NB4 (cell line): ENCODE data around the gene ZNF559.
A peak's percentile ranks its signal among the peaks of the same experiment; 100 is the strongest.

Experiments used
- DNase-seq: peaks from one replicate; pipeline ENCODE4 v3.0.0; 2010; ENCODE audit warnings: low read depth
- H3K4me3 ChIP-seq: one replicate; pipeline ENCODE4 v1.5.1; 2011; ENCODE audit warnings: mild to moderate bottlenecking, low read depth, low read length, moderate library complexity
- MYC ChIP-seq: IDR thresholded peaks from 2 replicates; pipeline ENCODE4 v1.6.1; 2011; ENCODE audit warnings: low read depth, low read length
- POLR2A ChIP-seq: IDR thresholded peaks from 2 replicates; pipeline ENCODE4 v1.6.1; 2011; ENCODE audit warnings: mild to moderate bottlenecking; ENCODE audit not compliant: insufficient read length; ENCODE audit errors: extremely low read depth
- TF ChIP-seq, protein P1 (sequence below): IDR thresholded peaks from one replicate; pipeline ENCODE4 v1.5.1; 2012; ENCODE audit warnings: low read depth, low read length
- TF ChIP-seq, protein P2 (sequence below): IDR thresholded peaks from 2 replicates; pipeline ENCODE4 v1.6.1; 2011; ENCODE audit warnings: low read depth, low read length

ZNF559 gene

DNA sequence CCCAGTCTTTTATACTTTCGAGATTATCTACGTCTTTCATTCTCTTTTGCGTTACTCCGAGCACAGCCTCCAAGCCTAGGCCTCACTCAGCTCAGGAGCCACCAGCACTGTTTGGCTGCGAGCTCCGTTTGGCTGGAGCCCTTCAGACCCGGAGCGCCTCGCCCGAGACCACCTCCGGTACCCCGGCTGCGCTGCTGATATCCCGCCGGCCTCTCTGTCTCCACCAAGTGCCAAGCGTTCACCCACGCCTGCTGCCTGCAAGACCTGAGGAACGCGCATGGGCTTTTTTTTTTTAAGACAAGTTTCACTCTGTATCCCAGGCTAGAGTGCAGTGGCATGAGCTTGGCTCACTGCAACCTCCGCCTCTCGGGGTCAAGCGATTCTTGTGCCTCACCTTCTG lies 24.7 kb downstream of the ZNF559 start:
- no peak for DNase-seq
- TF ChIP-seq POLR2A (no peak), MYC (no peak)
- TF ChIP-seq, protein P1, sequence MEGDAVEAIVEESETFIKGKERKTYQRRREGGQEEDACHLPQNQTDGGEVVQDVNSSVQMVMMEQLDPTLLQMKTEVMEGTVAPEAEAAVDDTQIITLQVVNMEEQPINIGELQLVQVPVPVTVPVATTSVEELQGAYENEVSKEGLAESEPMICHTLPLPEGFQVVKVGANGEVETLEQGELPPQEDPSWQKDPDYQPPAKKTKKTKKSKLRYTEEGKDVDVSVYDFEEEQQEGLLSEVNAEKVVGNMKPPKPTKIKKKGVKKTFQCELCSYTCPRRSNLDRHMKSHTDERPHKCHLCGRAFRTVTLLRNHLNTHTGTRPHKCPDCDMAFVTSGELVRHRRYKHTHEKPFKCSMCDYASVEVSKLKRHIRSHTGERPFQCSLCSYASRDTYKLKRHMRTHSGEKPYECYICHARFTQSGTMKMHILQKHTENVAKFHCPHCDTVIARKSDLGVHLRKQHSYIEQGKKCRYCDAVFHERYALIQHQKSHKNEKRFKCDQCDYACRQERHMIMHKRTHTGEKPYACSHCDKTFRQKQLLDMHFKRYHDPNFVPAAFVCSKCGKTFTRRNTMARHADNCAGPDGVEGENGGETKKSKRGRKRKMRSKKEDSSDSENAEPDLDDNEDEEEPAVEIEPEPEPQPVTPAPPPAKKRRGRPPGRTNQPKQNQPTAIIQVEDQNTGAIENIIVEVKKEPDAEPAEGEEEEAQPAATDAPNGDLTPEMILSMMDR: no peak
- TF ChIP-seq, protein P2, sequence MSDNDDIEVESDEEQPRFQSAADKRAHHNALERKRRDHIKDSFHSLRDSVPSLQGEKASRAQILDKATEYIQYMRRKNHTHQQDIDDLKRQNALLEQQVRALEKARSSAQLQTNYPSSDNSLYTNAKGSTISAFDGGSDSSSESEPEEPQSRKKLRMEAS: no peak
- no peak overlapping the region for H3K4me3 ChIP-seq

DNA sequence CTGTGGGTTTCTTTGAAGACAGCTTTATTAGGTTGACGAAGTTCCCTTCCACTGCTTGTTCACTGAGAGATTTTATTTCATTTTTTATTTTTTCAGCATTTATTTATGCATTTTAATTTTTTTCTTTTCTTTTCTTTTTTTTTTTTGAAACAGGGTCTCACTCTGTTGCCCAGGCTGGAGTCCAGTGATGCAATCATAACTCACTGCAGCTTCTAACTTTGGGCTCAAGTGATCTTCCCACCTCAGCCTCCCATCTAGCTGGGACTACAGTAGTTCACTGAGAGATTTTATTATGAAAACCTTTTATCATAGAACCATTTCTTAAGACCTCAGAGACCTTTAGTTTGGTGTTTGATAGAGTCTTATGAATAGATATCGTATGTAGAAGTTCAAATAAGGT lies 28.5 kb downstream of the ZNF559 start:
- DNase-seq: no peak
- H3K4me3 ChIP-seq: no peak overlapping the region
- TF ChIP-seq, protein P1: no peak
- TF ChIP-seq, protein P2: no peak
- TF ChIP-seq MYC (no peak), POLR2A (no peak)

DNA sequence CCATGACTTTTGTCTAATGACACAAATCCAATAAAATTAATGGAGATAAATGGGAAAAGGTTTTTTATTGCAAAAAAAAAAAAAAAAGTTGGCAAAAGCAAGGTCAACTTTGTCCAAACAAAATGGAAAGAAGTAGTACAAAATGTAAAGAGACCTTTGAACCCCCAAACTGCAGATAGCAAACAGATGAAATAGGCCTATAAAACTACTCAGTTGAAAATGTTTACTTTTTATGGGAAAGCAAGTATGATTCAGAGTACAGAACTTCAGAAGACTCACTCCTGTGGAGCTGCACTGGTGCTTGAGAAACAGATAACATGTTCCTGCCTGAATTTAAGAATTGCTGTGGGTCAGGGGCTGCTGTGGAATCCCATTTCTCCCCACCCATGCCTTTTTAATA lies 29.0 kb downstream of the ZNF559 start:
- H3K4me3 ChIP-seq: no peak overlapping the region
- TF ChIP-seq MYC (no peak), POLR2A (no peak)
- TF ChIP-seq, protein P1: no peak
- TF ChIP-seq, protein P2: no peak
- no peak for DNase-seq

DNA sequence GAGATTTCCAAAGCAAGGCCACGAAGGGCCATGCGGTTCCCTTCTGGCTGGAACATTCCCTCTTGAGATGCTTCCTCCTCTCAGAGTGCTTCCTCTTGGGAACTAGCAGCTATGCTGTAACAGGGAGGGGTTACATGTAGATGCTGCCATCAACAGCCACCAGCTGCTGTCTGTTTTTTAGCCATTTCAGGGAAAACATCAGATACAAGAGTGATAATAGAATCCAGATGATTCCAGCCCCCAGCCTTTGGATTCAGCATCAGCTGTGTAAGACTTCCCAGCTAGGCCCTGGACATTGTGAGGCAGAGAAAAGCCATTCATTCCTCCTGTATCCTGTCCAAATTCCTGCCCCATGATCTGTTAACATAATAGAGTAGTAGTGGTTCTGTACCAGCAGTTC lies 30.7 kb downstream of the ZNF559 start:
- DNase-seq: no peak
- H3K4me3 ChIP-seq: no peak overlapping the region

DNA sequence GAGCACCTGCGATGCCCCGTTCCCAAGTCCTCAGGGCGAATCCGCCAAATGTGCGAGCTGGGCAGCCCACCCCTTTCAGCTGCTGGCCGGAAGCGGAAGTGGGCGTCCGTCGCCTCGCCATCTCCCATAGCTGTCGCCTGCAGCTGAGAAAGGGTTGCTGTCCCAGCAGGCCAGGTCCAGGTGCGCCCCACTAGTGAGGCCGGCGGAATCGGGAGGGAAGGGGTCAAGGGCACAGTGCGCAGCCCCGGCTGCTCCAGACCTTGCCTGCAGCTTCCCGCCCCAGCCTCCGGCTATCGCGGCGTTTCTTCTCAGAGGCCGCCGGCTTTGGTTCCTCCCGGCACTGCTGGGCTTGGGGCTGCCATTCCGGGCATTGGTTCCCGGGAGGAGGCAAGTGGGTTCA lies 38.9 kb downstream of the ZNF559 start, which contains the start of gene ZNF177:
TSS of gene ZNF177 (plus strand) at position 109 of the 400 bp plus-strand sequence. CDS start 15,299 bp downstream, outside the sequence.
- peak within 1 kb of the TSS; percentile 64 for H3K4me3 ChIP-seq
- peak; percentile 75 for DNase-seq
- TF ChIP-seq, protein P2: no peak
- TF ChIP-seq POLR2A (no peak), MYC (no peak)
- TF ChIP-seq, protein P1: no peak

More for the DNA sequence above, 30.7 kb downstream of the ZNF559 start:
- TF ChIP-seq MYC: no peak
- no peak for TF ChIP-seq POLR2A
- TF ChIP-seq, protein P1: no peak
- TF ChIP-seq, protein P2: no peak
